Suprapubic skin (tissue), 4 donors: ENCODE measurements around the gene SEC16B.

ENCODE experiments used
- CTCF ChIP-seq, 2 donors: fragments of 200-600 bp in 1 of 2; fragments of 450-650 bp in 1 of 2; sonication (generic) in 1 of 2; IDR thresholded peaks; one replicate each; pipeline ENCODE4 v1.5.1; 2016 to 2019; ENCODE audit warnings: antibody characterized with exemption in 2 of 2, mild to moderate bottlenecking in 1 of 2, moderate library complexity in 1 of 2
- EP300 ChIP-seq: sonication (generic); formaldehyde crosslinking; IDR thresholded peaks from one replicate; pipeline ENCODE4 v1.6.1; 2017; ENCODE audit warnings: antibody characterized with exemption
- POLR2A ChIP-seq, 2 donors: fragments of 450-650 bp; IDR thresholded peaks; one replicate each; pipeline ENCODE4 v1.6.1; 2017; ENCODE audit warnings: antibody characterized with exemption in 2 of 2, mild to moderate bottlenecking in 2 of 2, moderate library complexity in 2 of 2
- POLR2AphosphoS5 ChIP-seq, 3 donors: sonication (generic); formaldehyde crosslinking; IDR thresholded peaks; one replicate each; pipeline ENCODE4 v1.6.1; 2017; ENCODE audit warnings: antibody characterized with exemption in 3 of 3

- TF ChIP-seq CTCF (IDR thresholded peaks at IDR 0.05), result no peak
- no peak for TF ChIP-seq POLR2A (IDR thresholded peaks at IDR 0.05)
- TF ChIP-seq EP300, result no peak
- no peak for TF ChIP-seq POLR2AphosphoS5 (IDR thresholded peaks at IDR 0.05)
These were observed 32.6 kb downstream of the SEC16B start for GRCh38 chr1:177937174-177937770.
